Retinal pigment epithelial cell (primary cell): ENCODE data around the gene SCUBE2.

Source experiments
- DNase-seq: peaks from one replicate; pipeline ENCODE4 v3.0.0-alpha.2; 2010; ENCODE audit warnings: low read depth
- H3K4me3 ChIP-seq: 2 replicates; pipeline ENCODE4 v1.5.1; 2011; ENCODE audit warnings: mild to moderate bottlenecking, low read length, control low read depth, moderate library complexity
- CTCF ChIP-seq: conservative IDR thresholded peaks from 2 replicates; pipeline ENCODE4 v1.5.1; 2011; ENCODE audit warnings: low read depth, low read length, control low read depth, inconsistent platforms

SCUBE2 gene

GRCh38 chr11:9092853-9093778, 1.7 kb upstream of the SCUBE2 start:
- no peak overlapping the region for H3K4me3 ChIP-seq
- peak; percentile 56 for TF ChIP-seq CTCF
- DNase-seq: no peak

GRCh38 chr11:9092072-9092471, 673 bp upstream of the SCUBE2 start:
- DNase-seq: no peak
- TF ChIP-seq CTCF: no peak
- peak overlapping the region; percentile 23 for H3K4me3 ChIP-seq

- H3K4me3 ChIP-seq: peak overlapping the region; percentile 33
- DNase-seq: no peak
- no peak for TF ChIP-seq CTCF
Observed at GRCh38 chr11:9090488-9091043, 833 bp downstream of the SCUBE2 start.

- no peak for DNase-seq
- no peak for TF ChIP-seq CTCF
Observed at GRCh38 chr11:9089636-9090035, 1.8 kb downstream of the SCUBE2 start.

GRCh38 chr11:9089061-9089460, 2.3 kb downstream of the SCUBE2 start:
- no peak overlapping the region for H3K4me3 ChIP-seq
- TF ChIP-seq CTCF: no peak
- DNase-seq: no peak

More at GRCh38 chr11:9089636-9090035, 1.8 kb downstream of the SCUBE2 start:
- no peak overlapping the region for H3K4me3 ChIP-seq

- no peak overlapping the region for H3K4me3 ChIP-seq
- no peak for TF ChIP-seq CTCF
- DNase-seq: no peak
Observed at GRCh38 chr11:9082575-9082974, 8.8 kb downstream of the SCUBE2 start.

- DNase-seq: no peak
- TF ChIP-seq CTCF: no peak
Observed at GRCh38 chr11:9081153-9081552, 10.2 kb downstream of the SCUBE2 start.

More at GRCh38 chr11:9081153-9081552, 10.2 kb downstream of the SCUBE2 start:
- no peak overlapping the region for H3K4me3 ChIP-seq
